Left cardiac atrium (tissue), 4 donors: ENCODE measurements around the gene GABRG3. TPM values are rescaled to one million over a fixed set of nuclear protein-coding genes. Genes with fewer than 3 reads are reported as not detected.

Experiments used
- ATAC-seq, 2 donors: fragments of 200-7000 bp; cut with Tn5 transposase; one replicate each; pipeline ENCODE4 v1.9.1; 2020; ENCODE audit warnings: mild to moderate bottlenecking in 2 of 2, moderate library complexity in 2 of 2
- DNase-seq: peaks from one replicate; pipeline ENCODE4 v3.0.0-alpha.2; 2020
- intact Hi-C, 2 donors: fragments of 100-400 bp; cut with DNase I; formaldehyde crosslinking; loops; one replicate each; pipeline versions ENCODE4 v1.14.1 to v1.15.1; 2022 to 2023
- total RNA-seq, 2 donors: library from RNA; stranded (reverse); fragmentation: NEBNext Ultra II Directional; extraction: Animal tissue kit (Norgen Biotek cat#: 25700); gene quantifications; one replicate each; pipeline ENCODE4 v1.2.1, GENCODE V29; 2021
- donor health status: DM: no; HTN: yes; CAD: no.
- donor health status: DM: no; HTN: yes; CAD: no; lungs with severe emphysema.
- donor health status: DM: yes; HTN: yes; CAD: no.
- donor health status: Dilated cardiomyopathy.

GABRG3 gene
- total RNA-seq, 2 donors from 2014 or later: not detected

DNA sequence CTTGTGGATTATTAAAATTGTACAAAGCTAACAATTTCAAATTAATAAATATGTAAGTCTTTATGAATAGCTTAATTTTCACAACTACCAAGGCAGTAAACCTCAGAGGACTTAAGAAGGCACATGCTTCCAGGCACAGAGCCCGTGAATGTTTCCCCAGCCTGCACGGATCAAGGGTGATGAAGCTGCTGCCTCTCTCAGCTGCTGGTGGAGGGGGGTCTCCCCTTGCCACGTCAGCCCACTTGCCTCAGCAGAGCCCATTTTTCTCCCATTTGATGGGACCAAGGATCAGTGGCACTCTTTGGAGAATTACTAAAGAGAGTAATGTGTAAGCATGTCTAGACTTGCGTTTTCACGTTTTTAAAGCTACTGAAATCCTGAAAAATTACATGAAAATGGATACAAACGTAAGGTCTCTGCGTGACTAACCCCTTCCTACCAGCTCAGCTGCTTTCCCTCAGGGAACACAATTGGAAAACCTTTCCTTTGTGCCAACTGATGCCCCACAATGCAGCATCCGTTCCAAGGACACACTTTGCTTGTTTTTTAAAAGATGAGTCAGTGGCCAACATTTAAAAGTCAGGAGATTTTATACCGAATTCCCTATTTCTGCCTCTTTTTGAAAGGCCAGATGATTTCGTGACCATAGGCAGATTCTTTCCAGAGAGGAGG lies 494.1 kb downstream of the GABRG3 start:
- DNase-seq: no peak
- intact Hi-C loops: no loop called here
- ATAC-seq: no peak

DNA sequence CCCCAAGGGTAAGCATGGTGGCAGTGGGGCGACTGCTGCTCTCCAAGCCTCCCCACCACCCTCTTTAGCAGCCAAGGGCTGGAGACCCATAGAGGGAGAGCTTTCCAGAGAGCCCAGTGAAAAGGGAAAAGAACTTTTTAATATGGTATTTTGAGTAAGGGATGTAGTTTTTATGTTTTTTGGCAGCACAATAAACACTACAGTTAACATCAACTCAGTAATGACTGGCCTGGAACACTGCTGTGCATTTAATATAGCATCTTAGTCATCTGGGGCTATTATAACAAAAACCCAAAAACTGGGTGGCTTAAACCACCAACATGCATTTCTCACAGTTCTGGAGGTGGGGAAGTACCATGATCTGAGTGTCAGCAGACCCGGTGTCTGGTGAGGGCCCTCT lies 495.8 kb downstream of the GABRG3 start:
- intact Hi-C loops: no loop called here
- ATAC-seq: no peak
- DNase-seq: no peak

DNA sequence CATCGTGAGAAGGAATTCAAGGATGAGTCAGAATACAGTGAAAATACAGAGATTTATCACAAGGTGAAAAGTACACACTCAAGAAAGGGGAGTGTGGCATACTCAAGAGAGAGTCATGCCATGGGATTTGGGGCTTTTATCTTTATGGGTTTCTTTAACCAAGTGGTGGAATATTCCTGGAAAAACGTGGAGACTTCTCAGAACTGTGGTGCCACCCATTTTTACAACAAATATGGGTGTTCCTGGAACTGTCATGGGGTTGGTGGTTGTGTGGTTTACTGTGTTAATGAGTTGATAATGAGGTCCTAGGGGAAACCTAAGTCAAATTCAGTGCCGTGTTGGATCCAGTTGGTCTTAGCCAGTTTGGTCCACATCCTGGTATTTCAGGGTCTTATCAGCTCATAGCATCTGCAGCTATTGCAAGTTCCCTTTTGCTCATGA lies 497.2 kb downstream of the GABRG3 start:
- ATAC-seq (no peak), DNase-seq (no peak)
- intact Hi-C loops: no loop called here

DNA sequence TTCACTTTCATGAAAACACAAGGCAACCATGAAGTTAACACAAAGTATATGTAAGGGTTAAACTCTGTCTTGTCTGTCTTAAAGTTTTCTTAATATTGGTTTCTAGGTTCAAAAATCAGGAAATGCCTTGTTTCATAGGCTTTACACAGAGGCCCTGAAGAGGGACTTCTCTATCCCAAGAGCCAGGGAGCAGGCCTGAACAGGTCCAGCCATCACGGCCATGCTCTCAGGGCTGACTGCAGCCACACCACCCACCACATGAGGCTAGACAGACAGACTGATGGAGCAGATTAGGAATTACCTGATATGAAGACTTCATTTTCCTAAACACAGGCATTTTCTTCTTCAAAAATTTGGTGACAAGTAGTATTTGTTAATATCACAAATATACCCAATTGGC lies 502.9 kb downstream of the GABRG3 start:
- no peak for ATAC-seq
- intact Hi-C loops: no loop called here
- DNase-seq: no peak

DNA sequence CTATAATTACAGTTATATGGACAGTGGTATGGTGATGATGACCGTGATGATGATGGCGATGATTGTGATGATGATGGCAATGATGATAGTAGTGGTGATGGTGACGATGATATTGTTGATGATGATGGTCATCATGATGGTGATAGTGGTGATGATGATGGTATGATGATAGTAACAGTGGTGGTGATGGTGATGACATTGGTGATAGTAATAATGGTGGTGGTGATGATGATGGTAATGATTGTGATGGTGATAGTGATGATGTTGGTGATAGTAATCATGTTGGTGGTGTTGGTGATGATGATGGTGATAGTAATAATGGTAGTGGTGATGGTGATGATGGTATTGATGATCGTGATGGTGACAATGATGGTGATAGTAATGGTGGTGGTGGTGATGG lies 504.4 kb downstream of the GABRG3 start:
- intact Hi-C loops: no loop called here
- DNase-seq: no peak
- ATAC-seq: no peak

DNA sequence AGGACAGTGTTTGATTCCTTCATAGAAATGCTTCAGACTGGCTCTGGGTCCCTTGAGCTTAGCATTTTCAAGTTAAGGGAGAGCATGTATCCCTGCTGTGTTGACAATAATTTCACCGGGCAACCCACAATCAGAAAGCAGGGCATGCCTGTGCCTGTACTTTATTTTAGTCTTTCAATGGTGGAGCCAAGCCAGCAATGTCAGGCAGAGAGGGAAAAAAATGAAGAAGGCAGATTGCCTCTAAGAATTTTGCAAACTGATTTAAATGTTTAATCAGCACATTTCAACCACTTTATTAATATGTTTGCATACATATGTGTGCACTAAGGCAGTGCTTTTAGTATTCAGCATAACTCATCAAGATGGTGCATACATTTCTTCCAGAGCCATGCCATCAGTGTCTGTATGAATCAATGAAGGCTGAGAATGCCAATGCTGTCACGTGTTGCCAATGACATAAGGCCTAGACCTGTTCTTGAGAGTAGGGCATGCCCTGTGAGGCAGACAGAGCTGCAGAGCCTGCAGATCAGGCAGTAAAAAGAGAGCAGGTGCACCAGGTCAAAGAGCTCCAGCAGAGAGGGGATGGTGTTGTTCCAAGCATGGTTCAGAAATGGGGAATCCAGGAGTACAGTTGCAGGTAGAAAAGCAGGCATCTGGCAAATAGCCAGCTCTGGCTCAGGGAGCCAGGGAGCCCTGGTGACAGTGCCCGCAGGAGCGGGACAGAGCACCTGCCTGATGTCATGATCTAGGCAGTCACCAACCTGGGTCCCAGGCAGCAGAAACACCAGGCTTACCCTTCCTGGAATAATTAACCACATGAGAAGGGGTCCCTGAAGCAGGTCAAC lies 508.5 kb downstream of the GABRG3 start:
- ATAC-seq: peak; percentile 63 to 78
- no peak for DNase-seq
- intact Hi-C loops: loop anchor here in 1 of 2 donors (10.0 kb wide), 1 partner anchor 95 kb away; no protein-coding TSS in a partner anchor

DNA sequence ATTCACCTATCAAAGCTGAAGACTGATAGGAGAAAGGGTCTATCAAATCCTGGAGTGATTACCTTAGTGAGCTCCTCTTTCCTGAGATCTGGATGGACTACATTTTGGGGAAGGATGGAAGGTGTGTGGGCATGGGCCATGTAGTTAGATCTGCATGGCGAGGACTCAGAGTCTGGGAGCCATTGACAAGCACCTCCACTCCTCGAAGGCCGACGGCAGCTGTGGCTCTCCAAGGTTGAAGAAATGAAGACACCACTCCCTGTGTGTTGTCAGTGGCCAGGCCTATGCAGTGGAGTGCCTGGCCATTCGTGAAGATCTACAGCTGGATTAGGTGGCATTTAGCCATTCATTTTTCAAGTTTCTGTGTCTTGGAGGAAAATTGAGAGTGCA lies 509.2 kb downstream of the GABRG3 start:
- DNase-seq: no peak
- intact Hi-C loops: loop anchor here in 1 of 2 donors (10.0 kb wide), 1 partner anchor 95 kb away; no protein-coding TSS in a partner anchor
- ATAC-seq: no peak

DNA sequence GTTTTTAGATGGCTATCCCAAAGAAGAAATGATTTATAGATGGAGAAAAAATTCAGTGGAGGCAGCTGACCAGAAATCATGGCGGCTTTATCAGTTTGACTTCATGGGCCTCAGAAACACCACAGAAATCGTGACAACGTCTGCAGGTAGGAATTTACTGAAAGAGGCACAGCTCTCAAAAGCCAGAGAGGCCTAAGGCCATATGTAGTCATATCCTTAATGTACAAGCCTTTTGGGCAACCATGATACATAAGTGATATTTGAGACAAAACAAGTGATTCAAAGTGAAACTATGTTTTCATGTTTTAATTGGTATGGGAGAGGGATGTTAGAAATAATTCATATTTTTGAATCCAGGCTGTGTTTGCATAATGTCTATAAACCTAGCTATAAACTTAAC lies 509.7 kb downstream of the GABRG3 start:
- DNase-seq (no peak), ATAC-seq (no peak)
- intact Hi-C loops: loop anchor here in 1 of 2 donors (10.0 kb wide), 1 partner anchor 96 kb away; no protein-coding TSS in a partner anchor

DNA sequence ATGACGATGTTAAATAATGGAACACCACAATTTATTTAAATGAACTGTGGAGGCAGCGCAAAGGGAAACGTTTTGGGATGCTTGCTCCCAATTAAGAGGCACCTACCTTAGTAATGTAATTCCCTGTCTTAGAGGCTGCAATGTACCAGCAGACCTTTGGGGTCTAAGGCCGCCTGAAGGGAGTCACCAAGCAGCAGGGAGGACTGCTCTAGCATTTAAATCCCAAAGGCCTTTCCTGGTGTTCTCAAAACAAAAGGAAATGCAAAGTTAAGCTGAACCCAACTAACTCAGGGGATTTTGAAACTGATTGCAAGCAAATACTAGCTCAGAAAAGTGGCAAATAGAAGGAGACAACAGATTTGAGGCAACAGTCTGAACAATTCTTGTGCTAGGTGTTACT lies 510.8 kb downstream of the GABRG3 start:
- DNase-seq: no peak
- no peak for ATAC-seq
- intact Hi-C loops: loop anchor here in 1 of 2 donors (10.0 kb wide), 1 partner anchor 97 kb away; no protein-coding TSS in a partner anchor

DNA sequence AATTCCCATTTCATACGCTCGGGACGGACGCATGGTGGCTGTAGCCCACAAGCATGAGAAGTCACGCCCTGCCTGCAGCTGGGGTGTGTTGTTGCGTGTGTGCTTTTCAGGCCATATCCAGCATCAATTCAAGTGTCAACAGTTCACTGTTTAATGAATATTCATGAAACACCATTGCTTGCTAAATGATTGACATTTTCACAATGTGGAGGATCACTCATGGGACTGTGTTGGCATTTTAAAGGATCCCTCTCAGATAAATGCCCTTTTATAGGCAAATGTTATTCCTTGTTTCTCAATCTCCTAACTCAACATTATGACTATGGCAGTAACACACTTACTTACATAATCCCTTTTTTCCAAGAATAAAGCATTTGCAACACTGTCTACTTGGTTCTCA lies 511.3 kb downstream of the GABRG3 start:
- ATAC-seq: no peak
- intact Hi-C loops: loop anchor here in 1 of 2 donors (10.0 kb wide), 1 partner anchor 97 kb away; no protein-coding TSS in a partner anchor
- DNase-seq: no peak

DNA sequence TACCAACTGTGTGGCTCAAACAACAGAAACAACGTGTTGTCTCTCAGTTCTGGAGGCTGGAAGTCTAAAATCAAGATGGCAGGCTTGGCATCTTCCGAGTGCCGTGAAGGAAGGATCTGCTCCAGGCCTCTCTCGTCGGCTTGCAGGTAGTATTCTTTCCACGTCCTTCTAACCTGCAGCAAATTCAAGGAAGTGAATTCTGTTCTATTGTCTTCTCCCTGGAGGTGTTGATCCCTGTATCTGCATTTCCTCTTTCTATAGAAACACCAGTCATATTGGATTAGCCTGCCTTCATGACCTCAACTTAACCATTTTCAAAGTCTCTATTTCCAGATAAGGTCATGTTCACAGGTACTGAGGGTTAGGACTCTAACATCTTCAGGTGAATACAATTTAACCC lies 512.1 kb downstream of the GABRG3 start:
- ATAC-seq: no peak
- intact Hi-C loops: loop anchor here in 1 of 2 donors (10.0 kb wide), 1 partner anchor 98 kb away; no protein-coding TSS in a partner anchor
- no peak for DNase-seq

DNA sequence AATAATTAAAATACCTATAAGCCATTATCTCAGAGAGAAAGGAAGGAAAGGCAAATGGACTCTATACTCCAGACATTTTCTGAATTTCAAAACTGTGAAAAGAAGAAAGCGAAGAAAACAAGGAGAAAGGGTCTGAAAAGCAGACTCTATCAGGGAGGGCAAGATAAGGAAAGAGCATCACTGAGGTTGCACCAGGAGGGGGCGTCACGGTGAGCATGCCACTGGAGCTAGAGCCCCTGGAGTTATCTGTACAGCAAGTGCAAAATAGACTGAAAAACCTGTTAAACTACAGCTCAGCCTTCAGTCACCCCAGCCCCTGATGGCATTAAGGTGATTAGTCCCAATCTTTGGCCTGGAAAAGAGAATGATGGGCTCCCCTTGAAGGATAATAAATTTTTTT lies 514.3 kb downstream of the GABRG3 start:
- no peak for DNase-seq
- no peak for ATAC-seq
- intact Hi-C loops: loop anchor here in 1 of 2 donors (10.0 kb wide), 1 partner anchor 100 kb away; no protein-coding TSS in a partner anchor

DNA sequence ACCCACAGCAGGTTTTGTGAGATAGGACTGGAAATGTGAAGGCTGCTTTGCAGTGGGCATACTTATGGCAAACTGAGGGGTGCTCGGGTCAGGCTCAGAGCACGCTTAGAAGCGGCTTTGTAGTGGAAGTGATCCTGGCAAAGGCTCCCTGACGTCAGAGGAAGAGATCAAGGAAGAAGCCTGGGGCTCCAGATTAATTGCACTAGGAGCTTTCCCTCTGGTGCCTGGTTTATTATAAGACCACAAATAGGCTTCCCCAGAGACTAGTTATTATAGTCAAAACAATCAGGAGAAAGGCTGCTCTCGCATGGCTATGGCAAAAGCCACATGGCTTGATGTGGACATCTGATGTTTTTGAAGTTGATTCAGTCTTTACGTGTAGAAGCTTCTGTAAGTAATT lies 515.1 kb downstream of the GABRG3 start:
- DNase-seq (no peak), ATAC-seq (no peak)
- intact Hi-C loops: loop anchor here in 1 of 2 donors (10.0 kb wide), 1 partner anchor 101 kb away; no protein-coding TSS in a partner anchor

DNA sequence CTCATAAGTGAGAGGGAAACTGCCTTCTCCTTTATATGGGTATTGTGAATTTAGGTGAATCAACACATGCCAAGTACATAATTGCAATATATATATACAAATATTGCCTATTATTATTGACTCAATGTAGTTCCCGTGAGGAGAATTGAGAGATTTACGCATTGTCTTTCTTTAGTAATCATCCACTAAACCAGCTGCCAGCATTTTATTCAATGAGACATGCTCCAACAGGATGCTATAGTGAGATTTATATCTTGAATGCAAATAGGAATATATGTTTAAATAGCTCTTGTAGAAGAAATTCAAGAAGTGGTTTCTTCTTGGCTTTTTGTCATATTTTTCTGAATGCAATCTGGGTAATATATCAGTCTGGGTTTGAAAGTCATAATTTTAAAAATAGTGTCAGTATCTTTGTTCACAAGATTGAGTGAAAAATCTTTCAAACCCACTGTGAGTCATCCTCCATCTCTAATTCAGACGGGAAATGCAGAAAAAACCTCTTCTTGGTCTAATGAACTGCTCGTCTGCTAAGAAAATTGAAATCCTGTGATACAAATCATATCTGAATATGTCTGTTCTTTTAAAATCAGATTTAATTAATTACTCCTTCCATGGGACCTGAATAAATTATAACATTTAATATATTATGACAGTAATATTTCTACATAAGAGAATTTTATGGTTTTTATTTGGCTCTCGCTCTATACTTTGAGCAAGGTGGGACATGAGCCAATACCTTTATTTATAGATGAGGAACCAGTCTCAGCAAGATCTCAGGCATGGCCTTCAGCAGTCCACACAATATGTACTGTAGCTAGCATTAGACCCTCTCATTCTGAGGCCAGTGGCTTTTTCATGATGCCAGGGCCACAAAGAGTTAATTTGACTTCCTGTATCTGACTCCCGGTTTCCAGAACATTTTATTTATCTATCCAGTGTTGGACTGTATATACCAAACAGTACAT lies 516.0 kb downstream of the GABRG3 start:
- DNase-seq: no peak
- intact Hi-C loops: loop anchor here in 1 of 2 donors (10.0 kb wide), 1 partner anchor 102 kb away; no protein-coding TSS in a partner anchor
- ATAC-seq: no peak

DNA sequence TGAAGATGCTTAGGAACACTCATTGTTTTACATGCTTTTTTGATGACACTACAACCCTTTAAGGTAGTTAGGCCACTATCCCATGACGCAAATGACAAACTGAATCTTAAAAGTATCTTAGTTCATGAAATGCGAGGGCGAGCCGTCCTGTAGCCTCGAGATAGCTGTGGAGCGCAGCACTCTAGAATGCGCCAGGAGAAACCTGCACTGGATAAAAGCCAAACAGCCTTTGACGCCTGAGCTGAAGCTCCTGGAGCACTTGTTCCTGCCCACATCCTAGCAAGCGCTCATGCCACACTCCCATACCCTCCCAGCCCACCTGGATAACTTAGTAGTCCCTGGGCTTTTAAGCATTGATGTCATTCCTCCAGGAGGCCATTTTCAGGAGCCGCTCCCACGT lies 516.9 kb downstream of the GABRG3 start:
- intact Hi-C loops: loop anchor here in 1 of 2 donors (10.0 kb wide), 1 partner anchor 103 kb away; no protein-coding TSS in a partner anchor
- ATAC-seq (no peak), DNase-seq (no peak)

DNA sequence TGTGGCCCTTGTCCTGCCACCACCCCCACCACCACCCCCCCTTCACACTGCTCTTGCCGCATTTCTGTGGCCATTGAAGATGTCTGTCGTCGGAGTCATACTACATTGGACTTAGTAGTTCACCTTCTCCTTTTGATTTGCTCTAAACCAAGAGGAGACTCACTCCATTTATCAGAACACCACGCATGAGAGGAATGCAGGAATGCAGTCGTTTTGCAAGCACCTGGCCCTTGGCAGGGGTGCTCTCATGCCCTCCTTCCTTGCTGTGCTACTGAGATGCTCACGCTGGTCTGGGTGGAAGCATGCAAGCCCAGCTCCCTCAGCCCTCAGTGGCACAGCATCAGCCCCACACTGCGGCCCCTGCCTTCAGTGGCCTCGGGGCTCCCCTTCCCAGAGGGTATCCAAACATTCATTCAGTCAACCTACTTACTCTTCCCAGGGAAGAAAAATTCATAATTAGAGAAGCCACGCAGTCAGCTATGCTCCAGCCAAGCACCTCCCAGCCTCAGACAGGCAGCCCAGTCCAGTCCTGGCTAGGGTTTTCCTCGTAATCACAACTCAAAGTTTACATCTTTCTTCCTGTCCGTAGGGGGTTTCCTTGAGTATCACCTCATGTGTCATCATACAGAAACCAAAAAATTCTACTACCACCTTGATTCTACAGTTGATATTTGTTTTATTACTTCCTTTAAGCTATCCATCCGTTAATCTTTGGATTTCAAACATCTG lies 520.0 kb downstream of the GABRG3 start:
- no peak for ATAC-seq
- intact Hi-C loops: no loop called here
- DNase-seq: no peak

DNA sequence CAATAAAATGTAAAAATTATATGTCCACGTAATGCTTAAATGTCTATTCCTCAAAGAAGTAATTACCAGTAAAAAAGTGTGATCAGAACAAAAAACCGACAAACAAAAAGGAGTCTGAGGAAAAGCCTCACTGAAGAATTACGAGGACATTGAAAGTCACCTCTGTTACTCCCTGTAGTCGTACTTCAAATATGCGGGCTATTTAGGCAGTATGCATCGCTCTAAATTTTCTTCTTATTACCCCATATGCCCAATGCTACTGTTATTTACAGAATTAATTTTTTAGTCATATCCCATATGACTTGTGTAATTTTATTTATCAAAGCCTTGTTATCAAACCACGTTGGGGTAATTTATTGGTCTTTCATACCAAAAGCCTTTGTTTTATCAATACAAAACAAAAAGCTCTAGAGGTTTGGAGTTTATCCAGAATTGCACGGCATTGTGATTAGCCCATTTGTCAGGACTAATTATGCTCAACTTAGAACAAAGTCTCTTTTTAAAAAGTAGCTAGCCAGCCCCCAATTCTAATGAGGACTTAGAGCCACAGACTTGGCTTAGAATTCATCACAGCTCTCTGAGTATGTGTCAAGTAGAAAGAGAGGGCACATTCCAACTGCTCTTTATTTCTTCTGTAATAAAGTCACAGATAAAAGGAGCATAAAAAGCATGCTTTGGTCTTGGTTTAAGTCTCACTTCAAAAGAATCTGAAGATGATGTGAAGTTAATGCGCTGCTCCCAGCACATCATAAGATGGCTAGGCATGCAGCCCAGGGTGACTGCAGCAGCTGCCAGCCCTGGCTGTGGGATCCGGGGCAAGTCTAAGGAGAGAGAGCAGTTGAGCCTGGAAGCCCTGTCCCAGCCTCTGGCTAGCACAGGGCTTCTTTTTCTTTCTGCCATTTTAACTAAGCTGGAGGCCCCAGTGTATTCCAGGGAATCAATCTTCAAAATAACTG lies 521.0 kb downstream of the GABRG3 start:
- intact Hi-C loops: no loop called here
- ATAC-seq: no peak
- DNase-seq: no peak
